C4-2B (cell line): ENCODE data around the gene RPIA.
"Not testable (repeated sequence)": the region's sequence is repeated elsewhere in the genome, so short reads cannot be mapped to it uniquely, and the experiment has no call there.

Experiments
- H3K27ac ChIP-seq: fragments of 450-650 bp; 2 replicates; pipeline ENCODE4 v1.5.1; 2017
- CTCF ChIP-seq: fragments of 450-650 bp; conservative IDR thresholded peaks from 2 replicates; pipeline ENCODE4 v1.5.1; 2017; ENCODE audit warnings: mild to moderate bottlenecking
- ZFX ChIP-seq: fragments of 450-650 bp; IDR thresholded peaks from 2 replicates; pipeline ENCODE4 v1.6.1; 2017

RPIA gene

GRCh38 chr2:88765154-88765888 is 73.8 kb downstream of the RPIA start:
- H3K27ac ChIP-seq, result peak overlapping the region; percentile 37; the same call in 1 of the 2 replicates
- TF ChIP-seq ZFX, result no peak
- no peak for TF ChIP-seq CTCF

GRCh38 chr2:88765889-88766481 is 74.5 kb downstream of the RPIA start:
- not testable (repeated sequence) for H3K27ac ChIP-seq

GRCh38 chr2:88770016-88770415 is 78.5 kb downstream of the RPIA start:
- no peak overlapping the region for H3K27ac ChIP-seq
- TF ChIP-seq ZFX (no peak), CTCF (no peak)

- not testable (repeated sequence) for H3K27ac ChIP-seq
Measured at GRCh38 chr2:88773233-88774028, 82.0 kb downstream of the RPIA start.

- H3K27ac ChIP-seq, result not testable (repeated sequence)
Measured at GRCh38 chr2:88789213-88789612, 97.7 kb downstream of the RPIA start.

- H3K27ac ChIP-seq, result not testable (repeated sequence)
Measured at GRCh38 chr2:88795932-88796331, 104.5 kb downstream of the RPIA start.

GRCh38 chr2:88796523-88796922 is 105.0 kb downstream of the RPIA start:
- H3K27ac ChIP-seq, result not testable (repeated sequence)

- H3K27ac ChIP-seq, result not testable (repeated sequence)
Measured at GRCh38 chr2:88797164-88797563, 105.7 kb downstream of the RPIA start.
